Limb (tissue), 2 donors: ENCODE results near the gene ACMSD.

Experiments
- DNase-seq, 2 donors: peaks; one replicate each; pipeline ENCODE4 v3.0.0-alpha.2; 2016; ENCODE audit errors: extremely low spot score in 2 of 2

The ACMSD gene

DNA sequence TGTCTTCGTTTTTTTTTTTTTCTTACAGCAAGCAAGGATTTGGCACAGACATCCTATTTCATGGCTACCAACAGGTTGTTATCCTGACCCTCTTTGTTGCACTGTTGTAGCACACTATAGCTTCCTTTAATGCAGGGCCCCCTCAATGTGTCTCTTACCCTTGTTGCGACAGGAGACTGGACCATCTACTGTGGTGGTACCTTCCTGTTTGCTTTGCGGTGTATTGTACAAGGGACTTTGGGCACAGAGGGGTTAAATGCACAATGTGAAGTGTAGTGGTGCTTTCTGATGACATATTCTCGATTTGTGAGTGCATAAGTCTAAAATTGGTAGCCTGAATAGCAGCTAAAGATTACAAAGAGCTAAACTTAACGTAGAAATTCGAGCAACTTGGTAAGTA lies 107.7 kb downstream of the ACMSD start:
- DNase-seq, result no peak

DNA sequence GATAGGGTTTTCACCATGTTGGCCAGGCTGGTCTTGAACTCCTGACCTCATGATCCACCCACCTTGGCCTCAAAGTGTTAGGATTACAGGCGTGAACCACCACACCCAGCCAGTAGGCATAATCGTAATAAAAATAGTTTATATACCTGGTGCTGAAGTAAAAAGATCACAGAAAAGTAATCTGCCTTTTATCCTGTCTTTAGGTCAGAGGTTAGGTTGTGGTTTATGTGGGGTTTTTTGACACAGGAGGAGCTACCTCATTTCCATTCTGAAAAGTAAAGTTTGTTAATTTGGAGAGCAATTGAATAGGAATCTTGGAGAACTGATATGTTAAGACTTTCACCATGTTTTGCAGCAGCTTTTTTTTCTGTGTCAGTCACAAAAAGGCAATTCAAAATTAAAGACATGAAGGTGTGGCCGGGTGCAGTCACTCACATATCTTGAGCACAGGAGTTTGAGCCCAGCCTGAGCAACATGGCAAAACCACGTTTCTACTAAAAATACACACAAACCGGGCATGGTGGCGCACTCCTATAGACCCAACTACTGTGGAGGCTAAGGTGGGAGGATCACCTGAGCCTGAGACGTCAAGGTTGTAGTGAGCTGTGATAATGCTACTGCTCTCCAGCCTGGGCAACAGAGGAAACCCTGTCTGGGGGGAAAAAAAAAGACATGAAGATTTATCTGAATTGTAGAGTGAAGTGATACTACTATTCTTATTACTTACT lies 111.7 kb downstream of the ACMSD start:
- no peak for DNase-seq

GRCh38 chr2:134950886-134951285 lies 112.5 kb downstream of the ACMSD start:
- DNase-seq, result no peak
